ENCODE data around the gene UBE2H.
"Not testable (repeated sequence)": the region's sequence is repeated elsewhere in the genome, so short reads cannot be mapped to it uniquely, and the experiment has no call there.

UBE2H gene

GRCh38 chr7:129864042-129864441, 88.7 kb downstream of the UBE2H start:
- FAIRE-seq, result no peak
- no peak for DNase-seq (ENCODE audit: insufficient read length, low spot score)
- TF ChIP-seq CTCF (IDR thresholded peaks at IDR 0.05; ENCODE audit: insufficient read depth, missing control alignments), result no peak

- no peak for FAIRE-seq
- TF ChIP-seq CTCF (IDR thresholded peaks at IDR 0.05; ENCODE audit: insufficient read depth, missing control alignments), result no peak
- DNase-seq (ENCODE audit: insufficient read length, low spot score), result no peak
Measured at GRCh38 chr7:129862682-129863081, 90.1 kb downstream of the UBE2H start.

- DNase-seq (ENCODE audit: insufficient read length, low spot score); FAIRE-seq: not testable (repeated sequence)
Measured at GRCh38 chr7:129860784-129861183, 92.0 kb downstream of the UBE2H start.

GRCh38 chr7:129859183-129859582, 93.6 kb downstream of the UBE2H start:
- no peak for TF ChIP-seq CTCF (IDR thresholded peaks at IDR 0.05; ENCODE audit: insufficient read depth, missing control alignments)
- no peak for DNase-seq (ENCODE audit: insufficient read length, low spot score)
- no peak for FAIRE-seq

- DNase-seq (ENCODE audit: insufficient read length, low spot score), result no peak
- no peak for TF ChIP-seq CTCF (IDR thresholded peaks at IDR 0.05; ENCODE audit: insufficient read depth, missing control alignments)
- FAIRE-seq, result no peak
Measured at GRCh38 chr7:129858490-129858889, 94.3 kb downstream of the UBE2H start.

GRCh38 chr7:129857313-129857712, 95.4 kb downstream of the UBE2H start:
- FAIRE-seq (no peak), DNase-seq (ENCODE audit: insufficient read length, low spot score) (no peak)
- TF ChIP-seq CTCF (IDR thresholded peaks at IDR 0.05; ENCODE audit: insufficient read depth, missing control alignments), result no peak

- no peak for DNase-seq (ENCODE audit: insufficient read length, low spot score)
- TF ChIP-seq CTCF (IDR thresholded peaks at IDR 0.05; ENCODE audit: insufficient read depth, missing control alignments), result no peak
- no peak for FAIRE-seq
Measured at GRCh38 chr7:129855935-129856717, 96.6 kb downstream of the UBE2H start.
